OCI-LY3 (cell line): ENCODE data around the gene SLC9A8.
"Not testable (repeated sequence)": the region's sequence is repeated elsewhere in the genome, so short reads cannot be mapped to it uniquely, and the experiment has no call there.

ENCODE experiments used
- H2AFZ ChIP-seq: fragments of 200-600, 300-600 bp; shearing (Covaris generic); 2 replicates; pipeline ENCODE4 v1.6.0; 2014; ENCODE audit warnings: antibody characterized with exemption, low read depth, low read length
- H3K27ac ChIP-seq: fragments of 200-600, 300-600 bp; sonication (generic); 2 replicates; pipeline ENCODE4 v1.5.1; 2014; ENCODE audit warnings: mild to moderate bottlenecking, low read length, moderate library complexity, mixed read lengths
- H3K27me3 ChIP-seq: fragments of 200-600, 300-600 bp; sonication (generic); 2 replicates; pipeline ENCODE4 v1.6.1; 2014; ENCODE audit warnings: low read depth, low read length, mixed read lengths
- H3K36me3 ChIP-seq: fragments of 200-600, 300-600 bp; sonication (generic); replicated peaks from 2 replicates; pipeline ENCODE3; 2014; ENCODE audit warnings: low read depth, low read length, mixed read lengths
- H3K4me1 ChIP-seq: fragments of 300-600, 200-600 bp; sonication (generic); 2 replicates; pipeline ENCODE4 v1.6.1; 2014; ENCODE audit warnings: low read length, mixed read lengths
- H3K4me2 ChIP-seq: fragments of 200-600, 300-600 bp; sonication (generic); 2 replicates; pipeline ENCODE4 v1.6.1; 2014; ENCODE audit warnings: low read length, mixed read lengths
- H3K4me3 ChIP-seq: fragments of 300-600, 200-600 bp; sonication (generic); 2 replicates; pipeline ENCODE4 v1.5.1; 2014; ENCODE audit warnings: antibody characterized with exemption, mild to moderate bottlenecking, low read length, moderate library complexity
- H3K79me2 ChIP-seq: fragments of 300-600, 200-600 bp; shearing (Covaris generic); 2 replicates; pipeline ENCODE4 v1.6.1; 2014; ENCODE audit warnings: mild to moderate bottlenecking, low read length, mixed read lengths
- H3K9ac ChIP-seq: fragments of 300-600, 200-600 bp; shearing (Covaris generic); 2 replicates; pipeline ENCODE4 v1.6.0; 2014; ENCODE audit warnings: mild to moderate bottlenecking, low read length, moderate library complexity
- H3K9me3 ChIP-seq: fragments of 200-600, 300-600 bp; shearing (Covaris generic); 2 replicates; pipeline ENCODE4 v1.6.1; 2014; ENCODE audit warnings: low read length, mixed read lengths; ENCODE audit not compliant: insufficient read depth
- H4K20me1 ChIP-seq: fragments of 200-600, 300-600 bp; sonication (generic); 2 replicates; pipeline ENCODE4 v1.6.1; 2016; ENCODE audit warnings: low read length, mixed read lengths; ENCODE audit not compliant: insufficient read depth
- EZH2phosphoT487 ChIP-seq: fragments of 200-600 bp; shearing (Covaris generic); IDR thresholded peaks from 2 replicates; pipeline ENCODE4 v1.6.1; 2018; ENCODE audit warnings: antibody characterized with exemption, mixed run types, low read depth
- TF ChIP-seq, protein P1 (sequence below): fragments of 200-600, 300-600 bp; sonication (generic); IDR thresholded peaks from 2 replicates; pipeline ENCODE4 v1.5.1; 2014; ENCODE audit warnings: antibody characterized with exemption, low read length, low read depth

Gene SLC9A8

GRCh38 chr20:49799698-49800097, 12.9 kb upstream of the SLC9A8 start:
- TF ChIP-seq, protein P1, sequence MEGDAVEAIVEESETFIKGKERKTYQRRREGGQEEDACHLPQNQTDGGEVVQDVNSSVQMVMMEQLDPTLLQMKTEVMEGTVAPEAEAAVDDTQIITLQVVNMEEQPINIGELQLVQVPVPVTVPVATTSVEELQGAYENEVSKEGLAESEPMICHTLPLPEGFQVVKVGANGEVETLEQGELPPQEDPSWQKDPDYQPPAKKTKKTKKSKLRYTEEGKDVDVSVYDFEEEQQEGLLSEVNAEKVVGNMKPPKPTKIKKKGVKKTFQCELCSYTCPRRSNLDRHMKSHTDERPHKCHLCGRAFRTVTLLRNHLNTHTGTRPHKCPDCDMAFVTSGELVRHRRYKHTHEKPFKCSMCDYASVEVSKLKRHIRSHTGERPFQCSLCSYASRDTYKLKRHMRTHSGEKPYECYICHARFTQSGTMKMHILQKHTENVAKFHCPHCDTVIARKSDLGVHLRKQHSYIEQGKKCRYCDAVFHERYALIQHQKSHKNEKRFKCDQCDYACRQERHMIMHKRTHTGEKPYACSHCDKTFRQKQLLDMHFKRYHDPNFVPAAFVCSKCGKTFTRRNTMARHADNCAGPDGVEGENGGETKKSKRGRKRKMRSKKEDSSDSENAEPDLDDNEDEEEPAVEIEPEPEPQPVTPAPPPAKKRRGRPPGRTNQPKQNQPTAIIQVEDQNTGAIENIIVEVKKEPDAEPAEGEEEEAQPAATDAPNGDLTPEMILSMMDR = no peak
- no peak for TF ChIP-seq EZH2phosphoT487
- peak overlapping the region; percentile 41; the same call in 1 of the 2 replicates for H3K9ac ChIP-seq
- H3K9me3 ChIP-seq = peaks cover 7% of the 10 kb centered on the region; the same call in 1 of the 2 replicates
- H3K27ac ChIP-seq = peak overlapping the region; percentile 83; the same call in 1 of the 2 replicates
- H3K27me3 ChIP-seq = no peaks in the 10 kb centered on the region
- no peak overlapping the region; the same call in 1 of the 2 replicates for H2AFZ ChIP-seq
- no peaks in the 10 kb centered on the region for H3K79me2 ChIP-seq
- H3K4me3 ChIP-seq = no peak overlapping the region
- H3K36me3 ChIP-seq = peaks cover 3% of the 10 kb centered on the region
- H3K4me1 ChIP-seq = peaks cover 62% of the 10 kb centered on the region
- H4K20me1 ChIP-seq = no peaks in the 10 kb centered on the region
- H3K4me2 ChIP-seq = peak overlapping the region; percentile 52; the same call in 1 of the 2 replicates

GRCh38 chr20:49803418-49803817, 9.2 kb upstream of the SLC9A8 start:
- H3K9me3 ChIP-seq = peaks cover 7% of the 10 kb centered on the region; the same call in 1 of the 2 replicates
- peak overlapping the region; percentile 70; the same call in 1 of the 2 replicates for H3K4me2 ChIP-seq
- H3K4me3 ChIP-seq = no peak overlapping the region; the same call in 1 of the 2 replicates
- H3K36me3 ChIP-seq = peaks cover 3% of the 10 kb centered on the region
- peak overlapping the region; percentile 83 for H3K27ac ChIP-seq
- no peaks in the 10 kb centered on the region for H3K79me2 ChIP-seq
- peak overlapping the region; percentile 48; the same call in 1 of the 2 replicates for H3K9ac ChIP-seq
- TF ChIP-seq, protein P1 = no peak
- TF ChIP-seq EZH2phosphoT487 = no peak
- H4K20me1 ChIP-seq = no peaks in the 10 kb centered on the region
- no peaks in the 10 kb centered on the region for H3K27me3 ChIP-seq
- peaks cover 80% of the 10 kb centered on the region for H3K4me1 ChIP-seq
- H2AFZ ChIP-seq = no peak overlapping the region

GRCh38 chr20:49804364-49804763, 8.3 kb upstream of the SLC9A8 start:
- Histone ChIP-seq H3K27ac (peak overlapping the region; percentile 57), H3K4me1 (peaks cover 82% of the 10 kb centered on the region), H3K79me2 (no peaks in the 10 kb centered on the region), H3K27me3 (no peaks in the 10 kb centered on the region), H3K9ac (no peak overlapping the region), H3K4me3 (no peak overlapping the region), H3K4me2 (no peak overlapping the region), H2AFZ (no peak overlapping the region), H4K20me1 (no peaks in the 10 kb centered on the region), H3K9me3 (peaks cover 7% of the 10 kb centered on the region; the same call in 1 of the 2 replicates), H3K36me3 (peaks cover 3% of the 10 kb centered on the region)
- TF ChIP-seq, protein P1 = no peak
- no peak for TF ChIP-seq EZH2phosphoT487

DNA sequence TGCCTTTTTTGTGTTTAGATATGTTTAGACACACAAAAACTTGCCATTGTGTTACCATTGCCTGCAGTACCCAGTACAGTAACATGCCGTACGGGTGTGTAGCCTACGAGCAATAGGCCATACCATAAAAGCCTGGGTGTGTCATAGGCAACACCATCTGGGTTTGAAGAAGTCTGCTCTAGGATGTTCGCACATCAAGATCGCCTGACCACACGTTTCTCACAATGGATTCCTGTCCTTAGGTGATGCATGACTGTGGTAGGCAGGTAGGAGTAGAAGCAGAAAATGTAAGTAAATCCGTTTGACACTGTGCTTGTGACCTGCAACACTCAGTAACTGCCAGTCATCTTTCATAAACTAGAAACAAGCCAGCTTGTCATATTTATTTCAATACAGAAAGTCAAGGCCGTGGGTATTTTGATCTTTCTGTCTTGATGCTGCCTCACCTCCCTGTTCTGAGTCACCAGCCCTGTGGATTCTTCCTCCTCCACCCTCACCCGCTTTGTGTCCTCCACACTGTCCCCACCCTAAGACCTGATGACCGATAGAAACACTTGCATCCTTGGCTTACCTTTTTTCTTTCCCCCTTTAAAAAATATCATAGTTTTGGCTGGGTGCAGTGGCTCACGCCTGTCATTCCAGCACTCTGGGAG, 7.3 kb upstream of the SLC9A8 start:
- Histone ChIP-seq H3K9ac (peak overlapping the region; percentile 23; the same call in 1 of the 2 replicates), H3K4me2 (peak overlapping the region; percentile 37), H3K27ac (peak overlapping the region; percentile 57), H2AFZ (peak overlapping the region; percentile 54), H3K4me1 (peaks cover 74% of the 10 kb centered on the region), H3K4me3 (0 out of 2 replicates have a peak overlapping the region, but pooled peaks have one; percentile 0)
- not testable (repeated sequence) for H3K9me3 ChIP-seq, H4K20me1 ChIP-seq, H3K27me3 ChIP-seq, H3K79me2 ChIP-seq, H3K36me3 ChIP-seq
